GM10248 (cell line): ENCODE results near the gene TTLL5.

Source experiments
- CTCF ChIA-PET: fragments of 300-600 bp; sonication (Branson Sonifier 250); formaldehyde crosslinking; extraction: SDS; loops from one replicate; lab custom pipeline; 2021; ENCODE audit warnings: antibody characterized with exemption; lab: Yijun Ruan, JAX
- POLR2A ChIA-PET: fragments of 350-650 bp; sonication (Branson Sonifier 250); formaldehyde crosslinking; extraction: SDS; loops from one replicate; lab custom pipeline; 2020; ENCODE audit warnings: antibody characterized with exemption; lab: Yijun Ruan, JAX
- DNase-seq: peaks from one replicate; pipeline ENCODE4 v3.0.0; 2012; ENCODE audit errors: extremely low spot score
- CTCF ChIP-seq: IDR thresholded peaks from 2 replicates; pipeline ENCODE4 v1.5.1; 2012; ENCODE audit warnings: mild to moderate bottlenecking, low read depth; ENCODE audit errors: extremely low read depth, missing control alignments, control extremely low read depth

Gene TTLL5

GRCh38 chr14:75725481-75725880, 64.4 kb downstream of the TTLL5 start:
- POLR2A ChIA-PET: no interaction called here
- no peak for TF ChIP-seq CTCF
- CTCF ChIA-PET: interaction anchor here (0.9 to 2.3 kb wide), 5 partner anchors 11 to 257 kb away, joined by 3 to 19 read pairs (median 4); no protein-coding TSS in a partner anchor
- DNase-seq: no peak

- DNase-seq: no peak
- ChIA-PET POLR2A (no interaction called here), CTCF (interaction anchor here (0.9 to 2.3 kb wide), 5 partner anchors 10 to 256 kb away, joined by 3 to 19 read pairs (median 4); no protein-coding TSS in a partner anchor)
- no peak for TF ChIP-seq CTCF
Measured at GRCh38 chr14:75726321-75726720, 65.3 kb downstream of the TTLL5 start.

- ChIA-PET POLR2A (no interaction called here), CTCF (interaction anchor here (1.0 to 2.3 kb wide), 3 partner anchors 9 to 86 kb away, joined by 3 to 19 read pairs (median 5); no protein-coding TSS in a partner anchor)
- no peak for TF ChIP-seq CTCF
- no peak for DNase-seq
Measured at GRCh38 chr14:75727124-75727523, 66.1 kb downstream of the TTLL5 start.

- TF ChIP-seq CTCF: no peak
- CTCF ChIA-PET: no interaction called here
- POLR2A ChIA-PET: no interaction called here
- no peak for DNase-seq
Measured at GRCh38 chr14:75732888-75733287, 71.8 kb downstream of the TTLL5 start.

- ChIA-PET CTCF (interaction anchor here (0.7 to 1.0 kb wide), 2 partner anchors 26 to 32 kb away, joined by 3 to 4 read pairs; no protein-coding TSS in a partner anchor), POLR2A (no interaction called here)
- no peak for TF ChIP-seq CTCF
- no peak for DNase-seq
Measured at GRCh38 chr14:75734854-75735253, 73.8 kb downstream of the TTLL5 start.

- no peak for TF ChIP-seq CTCF
- POLR2A ChIA-PET: no interaction called here
- DNase-seq: no peak
- CTCF ChIA-PET: interaction anchor here (0.9 to 4.1 kb wide), 6 partner anchors 11 to 246 kb away, joined by 3 to 30 read pairs (median 4); no protein-coding TSS in a partner anchor
Measured at GRCh38 chr14:75736845-75737485, 75.9 kb downstream of the TTLL5 start.
